ENCODE data around the gene TRERF1. TPM values are rescaled to one million over a fixed set of nuclear protein-coding genes. Genes with fewer than 3 reads are reported as not detected.

TRERF1 gene
- total RNA-seq, 4 donors from 2014 or later, result 3.3 to 4.9 (median 3.8) TPM

DNA sequence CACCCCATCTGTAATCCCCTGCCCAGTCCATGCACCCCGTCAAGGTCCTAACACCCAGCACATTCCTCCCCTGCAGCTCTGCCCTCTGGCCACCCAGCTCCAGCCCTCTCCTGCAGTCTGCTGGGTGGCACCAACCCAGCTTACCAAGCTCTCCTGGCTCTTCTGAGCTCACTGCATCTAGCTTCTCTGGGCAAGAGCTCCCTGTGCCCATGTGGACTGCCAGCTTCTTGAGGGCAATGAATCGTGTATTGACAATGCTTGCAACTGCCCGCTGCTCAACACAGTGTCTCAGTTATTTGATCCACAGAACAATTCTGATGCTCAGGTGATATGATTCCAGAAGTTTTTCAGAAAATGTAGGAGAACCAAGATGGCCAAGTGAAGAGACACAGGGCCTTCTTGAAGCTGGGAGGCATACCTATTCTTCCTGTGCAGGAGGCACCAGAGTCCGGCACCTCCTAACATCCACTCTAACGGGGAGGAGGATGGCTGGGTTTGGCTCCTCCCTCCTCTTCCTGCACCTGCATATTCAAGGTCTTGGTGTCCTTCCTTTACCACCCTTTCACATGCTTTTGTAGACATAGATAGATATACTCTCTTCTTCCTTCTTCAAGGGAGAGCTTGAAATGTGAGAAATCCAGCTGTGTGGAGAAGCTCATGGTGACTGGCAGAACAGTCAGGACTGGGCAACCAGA is 85.6 kb downstream of the TRERF1 start:
- TF ChIP-seq, protein P1, sequence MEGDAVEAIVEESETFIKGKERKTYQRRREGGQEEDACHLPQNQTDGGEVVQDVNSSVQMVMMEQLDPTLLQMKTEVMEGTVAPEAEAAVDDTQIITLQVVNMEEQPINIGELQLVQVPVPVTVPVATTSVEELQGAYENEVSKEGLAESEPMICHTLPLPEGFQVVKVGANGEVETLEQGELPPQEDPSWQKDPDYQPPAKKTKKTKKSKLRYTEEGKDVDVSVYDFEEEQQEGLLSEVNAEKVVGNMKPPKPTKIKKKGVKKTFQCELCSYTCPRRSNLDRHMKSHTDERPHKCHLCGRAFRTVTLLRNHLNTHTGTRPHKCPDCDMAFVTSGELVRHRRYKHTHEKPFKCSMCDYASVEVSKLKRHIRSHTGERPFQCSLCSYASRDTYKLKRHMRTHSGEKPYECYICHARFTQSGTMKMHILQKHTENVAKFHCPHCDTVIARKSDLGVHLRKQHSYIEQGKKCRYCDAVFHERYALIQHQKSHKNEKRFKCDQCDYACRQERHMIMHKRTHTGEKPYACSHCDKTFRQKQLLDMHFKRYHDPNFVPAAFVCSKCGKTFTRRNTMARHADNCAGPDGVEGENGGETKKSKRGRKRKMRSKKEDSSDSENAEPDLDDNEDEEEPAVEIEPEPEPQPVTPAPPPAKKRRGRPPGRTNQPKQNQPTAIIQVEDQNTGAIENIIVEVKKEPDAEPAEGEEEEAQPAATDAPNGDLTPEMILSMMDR (IDR thresholded peaks at IDR 0.05; ENCODE audit: low read depth), result no peak

DNA sequence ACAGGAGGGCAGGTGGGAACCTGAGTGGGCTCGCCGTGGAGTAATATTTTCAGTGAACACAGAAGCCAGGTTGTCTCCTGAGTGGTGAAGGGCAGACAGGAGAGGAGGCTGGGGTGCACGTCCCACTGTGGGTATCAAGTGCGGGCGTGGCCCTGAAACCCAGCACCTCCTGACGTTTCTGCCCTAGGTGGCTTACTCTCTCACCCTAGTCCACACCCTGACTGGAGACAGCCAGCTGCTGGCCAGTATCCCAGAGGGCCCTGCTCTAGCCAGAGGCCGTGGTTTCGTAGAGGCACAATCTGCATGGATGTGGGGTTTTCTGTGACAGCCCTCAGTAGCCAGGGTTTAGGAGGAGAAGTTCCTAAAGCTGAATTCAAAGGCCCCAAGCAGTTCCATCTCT is 86.7 kb downstream of the TRERF1 start:
- TF ChIP-seq, protein P1 (IDR thresholded peaks at IDR 0.05; ENCODE audit: low read depth), result no peak

DNA sequence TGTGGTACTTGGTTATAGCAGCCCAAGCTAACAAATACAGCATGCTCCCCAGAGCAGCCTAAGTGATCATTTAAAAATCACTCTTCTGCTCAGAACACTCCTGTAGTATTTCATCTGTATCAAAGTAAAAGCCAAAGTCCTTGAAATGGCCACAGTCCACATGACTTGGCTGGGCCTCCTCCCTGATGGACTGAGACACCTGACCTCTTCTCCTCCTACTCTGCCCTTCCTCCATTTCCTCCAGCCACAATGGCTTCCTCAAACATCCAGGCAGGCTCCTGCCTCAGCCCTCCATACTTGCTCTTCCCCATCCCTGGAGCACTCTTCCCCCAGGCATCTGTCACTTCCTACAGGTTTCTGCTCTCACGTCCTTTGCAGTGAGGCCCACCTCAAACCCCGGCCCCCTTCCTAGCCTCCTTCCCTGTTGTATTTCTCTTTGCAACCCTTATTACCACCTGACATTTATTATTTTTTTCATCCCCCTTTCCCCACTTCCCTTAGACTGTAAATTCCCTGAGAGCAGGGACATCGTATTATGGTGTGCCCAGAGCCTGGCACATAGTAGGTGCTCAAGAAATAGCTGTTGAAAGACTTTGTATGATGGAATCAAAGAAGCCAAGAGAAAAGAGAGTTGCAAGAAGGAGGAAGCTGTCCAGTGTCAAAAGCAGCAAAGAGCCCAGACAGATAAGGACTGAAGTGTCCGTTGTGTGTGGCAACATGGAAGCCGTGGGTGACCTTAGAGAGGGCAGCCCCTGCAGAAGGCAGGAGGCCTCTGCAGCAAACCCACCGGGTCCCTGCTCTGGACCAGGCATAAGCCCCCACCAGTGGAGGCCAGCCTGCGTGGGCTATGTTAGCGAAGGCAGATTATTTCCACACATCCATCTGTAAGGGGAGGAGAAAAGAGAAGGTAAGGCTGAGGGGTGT is 87.5 kb downstream of the TRERF1 start:
- TF ChIP-seq, protein P1 (IDR thresholded peaks at IDR 0.05; ENCODE audit: low read depth), result no peak

DNA sequence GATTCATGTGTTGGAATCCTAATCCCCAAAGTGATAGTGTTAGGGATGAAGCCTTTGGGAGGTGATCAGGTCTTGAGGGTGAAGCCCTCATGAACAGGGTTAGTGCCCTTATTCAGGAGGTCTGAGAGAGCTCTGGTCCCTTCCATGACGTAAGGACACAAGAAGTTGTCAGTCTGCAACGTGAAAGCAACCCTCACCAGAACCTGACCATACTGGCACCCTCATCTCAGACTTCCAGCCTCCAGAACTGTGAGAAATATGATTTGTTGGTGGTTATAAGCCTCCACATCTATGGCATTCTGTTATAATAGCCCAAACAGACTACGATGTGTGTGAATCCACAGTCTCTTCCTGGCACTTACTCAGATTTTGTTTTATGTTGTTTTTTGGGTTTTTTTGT is 90.7 kb downstream of the TRERF1 start:
- TF ChIP-seq, protein P1 (IDR thresholded peaks at IDR 0.05; ENCODE audit: low read depth), result no peak

DNA sequence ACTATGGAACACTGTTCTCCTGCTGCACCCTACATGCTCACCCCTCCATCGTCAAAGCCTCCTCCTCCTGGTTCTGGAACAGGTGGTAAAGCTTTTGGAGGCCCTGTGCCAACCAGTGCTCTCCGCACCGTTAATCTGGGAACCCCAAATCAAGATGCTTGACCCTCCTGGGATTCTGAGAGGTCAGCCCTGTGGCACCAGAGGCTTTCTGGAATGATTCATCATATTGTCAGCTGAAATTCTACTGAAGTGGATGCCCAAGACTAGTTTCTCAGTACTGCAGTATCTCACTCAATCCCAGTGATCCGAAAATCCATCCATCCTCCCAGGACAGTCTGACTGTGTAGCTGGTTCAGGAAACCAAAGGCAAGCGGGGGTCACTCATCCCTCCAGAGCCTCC is 92.7 kb downstream of the TRERF1 start:
- TF ChIP-seq, protein P1 (IDR thresholded peaks at IDR 0.05; ENCODE audit: low read depth), result no peak

DNA sequence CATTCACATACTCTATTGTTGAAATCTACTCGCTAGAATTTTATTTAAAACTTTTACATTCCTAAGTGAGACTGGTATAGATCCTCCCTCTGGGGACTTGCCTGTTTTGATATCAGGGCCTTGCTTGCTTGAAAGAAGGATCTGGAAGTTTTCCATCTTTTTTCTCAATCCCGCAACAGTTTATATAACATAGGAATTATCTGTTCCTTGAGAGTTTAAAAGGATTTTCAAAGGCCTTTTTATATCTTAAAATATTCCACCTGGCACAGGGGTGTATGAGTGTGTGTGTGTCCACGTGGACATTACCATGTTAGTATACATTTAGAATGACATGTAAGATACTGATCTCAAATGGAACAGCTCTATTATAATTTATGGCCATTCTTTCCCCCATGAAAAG is 96.3 kb downstream of the TRERF1 start:
- TF ChIP-seq, protein P1 (IDR thresholded peaks at IDR 0.05; ENCODE audit: low read depth), result no peak

DNA sequence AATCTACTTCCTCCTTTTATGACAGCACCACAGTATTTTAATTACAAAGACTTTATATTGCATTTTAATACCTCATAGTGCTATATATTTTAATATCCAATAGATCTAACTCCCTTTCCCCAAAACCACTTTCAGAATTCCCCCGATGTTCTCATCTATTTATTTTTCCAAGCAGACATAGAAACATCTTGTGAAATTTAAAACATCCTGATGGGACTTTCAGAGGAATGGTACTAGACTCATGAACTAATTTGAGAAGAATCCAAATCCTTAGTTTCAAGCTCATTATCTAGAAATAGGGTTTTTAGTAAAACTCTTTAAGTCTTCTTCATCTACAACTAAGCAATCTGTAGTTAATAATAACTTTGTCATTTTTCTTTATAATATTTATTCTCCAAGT is 97.0 kb downstream of the TRERF1 start:
- TF ChIP-seq, protein P1 (IDR thresholded peaks at IDR 0.05; ENCODE audit: low read depth), result no peak

All from subcutaneous adipose tissue (tissue), 4 donors.